ENCODE measurements around the gene SNORC. TPM values are rescaled to one million over a fixed set of nuclear protein-coding genes. Genes with fewer than 3 reads are reported as not detected.

Gene SNORC
- total RNA-seq, 1 experiment from 2014 or later = 3.4 TPM

DNA sequence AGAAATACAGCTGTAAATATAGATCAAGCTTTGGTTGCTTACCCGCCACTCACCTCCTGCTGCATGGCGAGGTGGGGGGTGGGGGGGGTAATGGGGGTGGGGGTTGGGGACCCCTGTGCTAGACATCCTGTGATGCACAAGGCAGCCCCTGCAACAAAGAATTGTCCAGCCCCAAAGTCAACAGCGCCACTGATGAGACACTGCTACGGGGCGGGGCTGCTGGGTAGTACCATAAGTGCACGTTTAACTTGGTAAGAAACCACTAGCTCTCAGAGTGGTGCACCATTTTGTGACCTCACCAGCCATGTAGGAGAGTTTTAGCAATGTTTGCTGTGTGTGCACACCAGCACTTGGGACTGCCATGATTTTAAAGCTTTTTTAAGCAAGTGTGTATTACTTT, 40.3 kb downstream of the SNORC start:
- no peak overlapping the region for H3K27ac Mint-ChIP-seq
- H3K27me3 Mint-ChIP-seq (ENCODE audit: low read depth) = no peaks in the 10 kb centered on the region
- ATAC-seq (no peak), DNase-seq (ENCODE audit: low spot score) (no peak)
- H3K4me3 Mint-ChIP-seq = no peak overlapping the region
- peaks cover 40% of the 10 kb centered on the region for H3K9me3 Mint-ChIP-seq
- peaks cover 25% of the 10 kb centered on the region for H3K36me3 Mint-ChIP-seq
- ChIA-PET CTCF (no interaction called here), POLR2A (no interaction called here)
- H3K4me1 Mint-ChIP-seq = no peaks in the 10 kb centered on the region
- no peak for TF ChIP-seq GRHL2 (CRISPR knock-in tag; IDR thresholded peaks at IDR 0.05; ENCODE audit: insufficient replicate concordance, severe bottlenecking)
- no peak for TF ChIP-seq ZNF416 (CRISPR knock-in tag; IDR thresholded peaks at IDR 0.05)
- TF ChIP-seq, protein P1, sequence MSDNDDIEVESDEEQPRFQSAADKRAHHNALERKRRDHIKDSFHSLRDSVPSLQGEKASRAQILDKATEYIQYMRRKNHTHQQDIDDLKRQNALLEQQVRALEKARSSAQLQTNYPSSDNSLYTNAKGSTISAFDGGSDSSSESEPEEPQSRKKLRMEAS (CRISPR knock-in tag; IDR thresholded peaks at IDR 0.05) = no peak
- no peak for TF ChIP-seq ATF1 (CRISPR knock-in tag; IDR thresholded peaks at IDR 0.05)
- TF ChIP-seq, protein P2, sequence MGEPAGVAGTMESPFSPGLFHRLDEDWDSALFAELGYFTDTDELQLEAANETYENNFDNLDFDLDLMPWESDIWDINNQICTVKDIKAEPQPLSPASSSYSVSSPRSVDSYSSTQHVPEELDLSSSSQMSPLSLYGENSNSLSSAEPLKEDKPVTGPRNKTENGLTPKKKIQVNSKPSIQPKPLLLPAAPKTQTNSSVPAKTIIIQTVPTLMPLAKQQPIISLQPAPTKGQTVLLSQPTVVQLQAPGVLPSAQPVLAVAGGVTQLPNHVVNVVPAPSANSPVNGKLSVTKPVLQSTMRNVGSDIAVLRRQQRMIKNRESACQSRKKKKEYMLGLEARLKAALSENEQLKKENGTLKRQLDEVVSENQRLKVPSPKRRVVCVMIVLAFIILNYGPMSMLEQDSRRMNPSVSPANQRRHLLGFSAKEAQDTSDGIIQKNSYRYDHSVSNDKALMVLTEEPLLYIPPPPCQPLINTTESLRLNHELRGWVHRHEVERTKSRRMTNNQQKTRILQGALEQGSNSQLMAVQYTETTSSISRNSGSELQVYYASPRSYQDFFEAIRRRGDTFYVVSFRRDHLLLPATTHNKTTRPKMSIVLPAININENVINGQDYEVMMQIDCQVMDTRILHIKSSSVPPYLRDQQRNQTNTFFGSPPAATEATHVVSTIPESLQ (CRISPR knock-in tag; IDR thresholded peaks at IDR 0.05) = no peak
- TF ChIP-seq, protein P3, sequence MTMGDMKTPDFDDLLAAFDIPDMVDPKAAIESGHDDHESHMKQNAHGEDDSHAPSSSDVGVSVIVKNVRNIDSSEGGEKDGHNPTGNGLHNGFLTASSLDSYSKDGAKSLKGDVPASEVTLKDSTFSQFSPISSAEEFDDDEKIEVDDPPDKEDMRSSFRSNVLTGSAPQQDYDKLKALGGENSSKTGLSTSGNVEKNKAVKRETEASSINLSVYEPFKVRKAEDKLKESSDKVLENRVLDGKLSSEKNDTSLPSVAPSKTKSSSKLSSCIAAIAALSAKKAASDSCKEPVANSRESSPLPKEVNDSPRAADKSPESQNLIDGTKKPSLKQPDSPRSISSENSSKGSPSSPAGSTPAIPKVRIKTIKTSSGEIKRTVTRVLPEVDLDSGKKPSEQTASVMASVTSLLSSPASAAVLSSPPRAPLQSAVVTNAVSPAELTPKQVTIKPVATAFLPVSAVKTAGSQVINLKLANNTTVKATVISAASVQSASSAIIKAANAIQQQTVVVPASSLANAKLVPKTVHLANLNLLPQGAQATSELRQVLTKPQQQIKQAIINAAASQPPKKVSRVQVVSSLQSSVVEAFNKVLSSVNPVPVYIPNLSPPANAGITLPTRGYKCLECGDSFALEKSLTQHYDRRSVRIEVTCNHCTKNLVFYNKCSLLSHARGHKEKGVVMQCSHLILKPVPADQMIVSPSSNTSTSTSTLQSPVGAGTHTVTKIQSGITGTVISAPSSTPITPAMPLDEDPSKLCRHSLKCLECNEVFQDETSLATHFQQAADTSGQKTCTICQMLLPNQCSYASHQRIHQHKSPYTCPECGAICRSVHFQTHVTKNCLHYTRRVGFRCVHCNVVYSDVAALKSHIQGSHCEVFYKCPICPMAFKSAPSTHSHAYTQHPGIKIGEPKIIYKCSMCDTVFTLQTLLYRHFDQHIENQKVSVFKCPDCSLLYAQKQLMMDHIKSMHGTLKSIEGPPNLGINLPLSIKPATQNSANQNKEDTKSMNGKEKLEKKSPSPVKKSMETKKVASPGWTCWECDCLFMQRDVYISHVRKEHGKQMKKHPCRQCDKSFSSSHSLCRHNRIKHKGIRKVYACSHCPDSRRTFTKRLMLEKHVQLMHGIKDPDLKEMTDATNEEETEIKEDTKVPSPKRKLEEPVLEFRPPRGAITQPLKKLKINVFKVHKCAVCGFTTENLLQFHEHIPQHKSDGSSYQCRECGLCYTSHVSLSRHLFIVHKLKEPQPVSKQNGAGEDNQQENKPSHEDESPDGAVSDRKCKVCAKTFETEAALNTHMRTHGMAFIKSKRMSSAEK (CRISPR knock-in tag; IDR thresholded peaks at IDR 0.05; ENCODE audit: borderline replicate concordance) = no peak

DNA sequence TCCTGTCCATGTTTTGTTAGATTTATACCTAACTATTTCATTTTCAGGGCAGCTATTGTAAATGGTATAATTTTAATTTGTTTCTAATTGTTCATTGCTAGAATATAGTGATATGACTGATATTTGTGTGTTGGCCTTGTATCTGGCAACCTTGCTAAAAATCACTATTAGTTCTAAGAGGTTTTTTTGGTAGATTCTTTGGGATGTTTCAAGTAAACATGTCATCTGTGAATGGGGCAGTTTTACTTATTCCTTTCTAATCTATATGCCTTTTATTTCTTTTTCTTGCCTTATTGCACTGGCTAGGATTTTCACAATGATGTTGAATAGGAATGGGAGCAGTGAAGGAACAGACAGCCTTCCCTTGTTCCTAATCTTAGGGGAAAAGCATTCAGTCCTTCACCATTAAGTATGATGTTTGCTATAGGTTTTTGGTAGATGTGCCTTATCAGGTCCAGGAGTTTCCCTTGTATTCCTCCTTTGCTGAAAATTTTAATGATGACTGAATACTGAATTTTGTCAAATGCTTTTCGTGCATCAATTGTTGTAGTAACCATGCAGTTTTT, 41.7 kb downstream of the SNORC start:
- ATAC-seq (no peak), DNase-seq (ENCODE audit: low spot score) (no peak)
- ChIA-PET POLR2A (no interaction called here), CTCF (no interaction called here)
- H3K4me1 Mint-ChIP-seq = no peaks in the 10 kb centered on the region
- H3K27ac Mint-ChIP-seq = no peak overlapping the region
- H3K9me3 Mint-ChIP-seq = peaks cover 40% of the 10 kb centered on the region
- H3K27me3 Mint-ChIP-seq (ENCODE audit: low read depth) = no peaks in the 10 kb centered on the region
- no peak overlapping the region for H3K4me3 Mint-ChIP-seq
- peaks cover 25% of the 10 kb centered on the region for H3K36me3 Mint-ChIP-seq
- TF ChIP-seq SMAD4 (CRISPR knock-in tag; IDR thresholded peaks at IDR 0.05) = no peak
- TF ChIP-seq, protein P2 (CRISPR knock-in tag; IDR thresholded peaks at IDR 0.05) = no peak
- TF ChIP-seq, protein P4, sequence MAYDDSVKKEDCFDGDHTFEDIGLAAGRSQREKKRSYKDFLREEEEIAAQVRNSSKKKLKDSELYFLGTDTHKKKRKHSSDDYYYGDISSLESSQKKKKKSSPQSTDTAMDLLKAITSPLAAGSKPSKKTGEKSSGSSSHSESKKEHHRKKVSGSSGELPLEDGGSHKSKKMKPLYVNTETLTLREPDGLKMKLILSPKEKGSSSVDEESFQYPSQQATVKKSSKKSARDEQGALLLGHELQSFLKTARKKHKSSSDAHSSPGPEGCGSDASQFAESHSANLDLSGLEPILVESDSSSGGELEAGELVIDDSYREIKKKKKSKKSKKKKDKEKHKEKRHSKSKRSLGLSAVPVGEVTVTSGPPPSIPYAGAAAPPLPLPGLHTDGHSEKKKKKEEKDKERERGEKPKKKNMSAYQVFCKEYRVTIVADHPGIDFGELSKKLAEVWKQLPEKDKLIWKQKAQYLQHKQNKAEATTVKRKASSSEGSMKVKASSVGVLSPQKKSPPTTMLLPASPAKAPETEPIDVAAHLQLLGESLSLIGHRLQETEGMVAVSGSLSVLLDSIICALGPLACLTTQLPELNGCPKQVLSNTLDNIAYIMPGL (CRISPR knock-in tag; IDR thresholded peaks at IDR 0.05) = no peak
- TF ChIP-seq, protein P5, sequence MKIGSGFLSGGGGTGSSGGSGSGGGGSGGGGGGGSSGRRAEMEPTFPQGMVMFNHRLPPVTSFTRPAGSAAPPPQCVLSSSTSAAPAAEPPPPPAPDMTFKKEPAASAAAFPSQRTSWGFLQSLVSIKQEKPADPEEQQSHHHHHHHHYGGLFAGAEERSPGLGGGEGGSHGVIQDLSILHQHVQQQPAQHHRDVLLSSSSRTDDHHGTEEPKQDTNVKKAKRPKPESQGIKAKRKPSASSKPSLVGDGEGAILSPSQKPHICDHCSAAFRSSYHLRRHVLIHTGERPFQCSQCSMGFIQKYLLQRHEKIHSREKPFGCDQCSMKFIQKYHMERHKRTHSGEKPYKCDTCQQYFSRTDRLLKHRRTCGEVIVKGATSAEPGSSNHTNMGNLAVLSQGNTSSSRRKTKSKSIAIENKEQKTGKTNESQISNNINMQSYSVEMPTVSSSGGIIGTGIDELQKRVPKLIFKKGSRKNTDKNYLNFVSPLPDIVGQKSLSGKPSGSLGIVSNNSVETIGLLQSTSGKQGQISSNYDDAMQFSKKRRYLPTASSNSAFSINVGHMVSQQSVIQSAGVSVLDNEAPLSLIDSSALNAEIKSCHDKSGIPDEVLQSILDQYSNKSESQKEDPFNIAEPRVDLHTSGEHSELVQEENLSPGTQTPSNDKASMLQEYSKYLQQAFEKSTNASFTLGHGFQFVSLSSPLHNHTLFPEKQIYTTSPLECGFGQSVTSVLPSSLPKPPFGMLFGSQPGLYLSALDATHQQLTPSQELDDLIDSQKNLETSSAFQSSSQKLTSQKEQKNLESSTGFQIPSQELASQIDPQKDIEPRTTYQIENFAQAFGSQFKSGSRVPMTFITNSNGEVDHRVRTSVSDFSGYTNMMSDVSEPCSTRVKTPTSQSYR (CRISPR knock-in tag; IDR thresholded peaks at IDR 0.05) = no peak
- TF ChIP-seq, protein P6, sequence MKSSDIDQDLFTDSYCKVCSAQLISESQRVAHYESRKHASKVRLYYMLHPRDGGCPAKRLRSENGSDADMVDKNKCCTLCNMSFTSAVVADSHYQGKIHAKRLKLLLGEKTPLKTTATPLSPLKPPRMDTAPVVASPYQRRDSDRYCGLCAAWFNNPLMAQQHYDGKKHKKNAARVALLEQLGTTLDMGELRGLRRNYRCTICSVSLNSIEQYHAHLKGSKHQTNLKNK (CRISPR knock-in tag; IDR thresholded peaks at IDR 0.05) = no peak
- TF ChIP-seq, protein P7, sequence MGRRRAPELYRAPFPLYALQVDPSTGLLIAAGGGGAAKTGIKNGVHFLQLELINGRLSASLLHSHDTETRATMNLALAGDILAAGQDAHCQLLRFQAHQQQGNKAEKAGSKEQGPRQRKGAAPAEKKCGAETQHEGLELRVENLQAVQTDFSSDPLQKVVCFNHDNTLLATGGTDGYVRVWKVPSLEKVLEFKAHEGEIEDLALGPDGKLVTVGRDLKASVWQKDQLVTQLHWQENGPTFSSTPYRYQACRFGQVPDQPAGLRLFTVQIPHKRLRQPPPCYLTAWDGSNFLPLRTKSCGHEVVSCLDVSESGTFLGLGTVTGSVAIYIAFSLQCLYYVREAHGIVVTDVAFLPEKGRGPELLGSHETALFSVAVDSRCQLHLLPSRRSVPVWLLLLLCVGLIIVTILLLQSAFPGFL (CRISPR knock-in tag; IDR thresholded peaks at IDR 0.05; ENCODE audit: borderline replicate concordance) = no peak
- TF ChIP-seq, protein P8, sequence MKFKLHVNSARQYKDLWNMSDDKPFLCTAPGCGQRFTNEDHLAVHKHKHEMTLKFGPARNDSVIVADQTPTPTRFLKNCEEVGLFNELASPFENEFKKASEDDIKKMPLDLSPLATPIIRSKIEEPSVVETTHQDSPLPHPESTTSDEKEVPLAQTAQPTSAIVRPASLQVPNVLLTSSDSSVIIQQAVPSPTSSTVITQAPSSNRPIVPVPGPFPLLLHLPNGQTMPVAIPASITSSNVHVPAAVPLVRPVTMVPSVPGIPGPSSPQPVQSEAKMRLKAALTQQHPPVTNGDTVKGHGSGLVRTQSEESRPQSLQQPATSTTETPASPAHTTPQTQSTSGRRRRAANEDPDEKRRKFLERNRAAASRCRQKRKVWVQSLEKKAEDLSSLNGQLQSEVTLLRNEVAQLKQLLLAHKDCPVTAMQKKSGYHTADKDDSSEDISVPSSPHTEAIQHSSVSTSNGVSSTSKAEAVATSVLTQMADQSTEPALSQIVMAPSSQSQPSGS (CRISPR knock-in tag; IDR thresholded peaks at IDR 0.05; ENCODE audit: borderline replicate concordance, low read depth) = no peak
- TF ChIP-seq, protein P9, sequence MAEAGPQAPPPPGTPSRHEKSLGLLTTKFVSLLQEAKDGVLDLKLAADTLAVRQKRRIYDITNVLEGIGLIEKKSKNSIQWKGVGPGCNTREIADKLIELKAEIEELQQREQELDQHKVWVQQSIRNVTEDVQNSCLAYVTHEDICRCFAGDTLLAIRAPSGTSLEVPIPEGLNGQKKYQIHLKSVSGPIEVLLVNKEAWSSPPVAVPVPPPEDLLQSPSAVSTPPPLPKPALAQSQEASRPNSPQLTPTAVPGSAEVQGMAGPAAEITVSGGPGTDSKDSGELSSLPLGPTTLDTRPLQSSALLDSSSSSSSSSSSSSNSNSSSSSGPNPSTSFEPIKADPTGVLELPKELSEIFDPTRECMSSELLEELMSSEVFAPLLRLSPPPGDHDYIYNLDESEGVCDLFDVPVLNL (CRISPR knock-in tag; IDR thresholded peaks at IDR 0.05; ENCODE audit: borderline replicate concordance, low read depth) = no peak
- no peak for TF ChIP-seq TEAD4 (CRISPR knock-in tag; IDR thresholded peaks at IDR 0.05)
- no peak for TF ChIP-seq SMAD3 (CRISPR knock-in tag; IDR thresholded peaks at IDR 0.05; ENCODE audit: borderline replicate concordance)
